Stimulated activated memory B cell treated with anti-CD40 and anti-IgM and Interleukin-4, amounts not matched to agents 10 μg/mL and 1 μg/mL and 100 μg/mL, for 72 hours (primary cell): ENCODE results near the gene GSTA1.
"Not testable (repeated sequence)": the region's sequence is repeated elsewhere in the genome, so short reads cannot be mapped to it uniquely, and the experiment has no call there.

Experiments used
- ATAC-seq: fragments of 150-1000 bp; cut with Tn5 transposase; 2 replicates; pipeline ENCODE4 v1.10.0; 2021
- H3K27ac Mint-ChIP-seq: one replicate; pipeline ENCODE4 v1.8.0; 2022; ENCODE audit warnings: mild to moderate bottlenecking, mixed read lengths
- H3K27me3 Mint-ChIP-seq: one replicate; pipeline ENCODE4 v1.8.0; 2022; ENCODE audit warnings: mixed read lengths
- H3K36me3 Mint-ChIP-seq: one replicate; pipeline ENCODE4 v1.8.0; 2022; ENCODE audit warnings: mixed read lengths
- H3K4me1 Mint-ChIP-seq: one replicate; pipeline ENCODE4 v1.8.0; 2022; ENCODE audit warnings: mixed read lengths
- H3K4me3 Mint-ChIP-seq: one replicate; pipeline ENCODE4 v1.8.0; 2022; ENCODE audit warnings: mild to moderate bottlenecking, moderate library complexity, mixed read lengths
- H3K9me3 Mint-ChIP-seq: one replicate; pipeline ENCODE4 v1.8.0; 2022; ENCODE audit warnings: mixed read lengths

GSTA1 gene

GRCh38 chr6:52821842-52822241 is 18.2 kb upstream of the GSTA1 start:
- Mint-ChIP-seq H3K4me1 (no peaks in the 10 kb centered on the region), H3K9me3 (peaks cover 13% of the 10 kb centered on the region)
- no peak for ATAC-seq

GRCh38 chr6:52820198-52820597 is 16.6 kb upstream of the GSTA1 start:
- no peak overlapping the region for H3K4me3 Mint-ChIP-seq
- H3K27me3 Mint-ChIP-seq: peaks cover 9% of the 10 kb centered on the region
- H3K36me3 Mint-ChIP-seq: no peaks in the 10 kb centered on the region
- H3K4me1 Mint-ChIP-seq: no peaks in the 10 kb centered on the region
- ATAC-seq: no peak
- H3K27ac Mint-ChIP-seq: no peak overlapping the region
- peaks cover 13% of the 10 kb centered on the region for H3K9me3 Mint-ChIP-seq

More at GRCh38 chr6:52821842-52822241, 18.2 kb upstream of the GSTA1 start:
- Mint-ChIP-seq H3K27me3 (peaks cover 19% of the 10 kb centered on the region), H3K4me3 (no peak overlapping the region), H3K27ac (no peak overlapping the region), H3K36me3 (no peaks in the 10 kb centered on the region)

GRCh38 chr6:52815167-52816092 is 11.8 kb upstream of the GSTA1 start:
- Mint-ChIP-seq H3K9me3 (peaks cover under 1% of the 10 kb centered on the region), H3K4me3 (no peak overlapping the region), H3K4me1 (no peaks in the 10 kb centered on the region), H3K27ac (no peak overlapping the region), H3K36me3 (no peaks in the 10 kb centered on the region), H3K27me3 (peaks cover 19% of the 10 kb centered on the region)
- no peak for ATAC-seq

- not testable (repeated sequence) for H3K27ac Mint-ChIP-seq, H3K4me3 Mint-ChIP-seq, H3K9me3 Mint-ChIP-seq, ATAC-seq, H3K4me1 Mint-ChIP-seq, H3K36me3 Mint-ChIP-seq
- peaks cover 19% of the 10 kb centered on the region for H3K27me3 Mint-ChIP-seq
These were observed 10.9 kb upstream of the GSTA1 start for GRCh38 chr6:52814545-52814944.

GRCh38 chr6:52809777-52810176 is 6.2 kb upstream of the GSTA1 start:
- not testable (repeated sequence) for H3K4me3 Mint-ChIP-seq, ATAC-seq, H3K9me3 Mint-ChIP-seq, H3K4me1 Mint-ChIP-seq, H3K36me3 Mint-ChIP-seq, H3K27ac Mint-ChIP-seq
- peaks cover 37% of the 10 kb centered on the region for H3K27me3 Mint-ChIP-seq

- Mint-ChIP-seq H3K36me3 (no peaks in the 10 kb centered on the region), H3K4me1 (no peaks in the 10 kb centered on the region), H3K27me3 (peaks cover 44% of the 10 kb centered on the region), H3K4me3 (no peak overlapping the region), H3K9me3 (no peaks in the 10 kb centered on the region), H3K27ac (no peak overlapping the region)
- ATAC-seq: no peak
These were observed 5.0 kb upstream of the GSTA1 start for GRCh38 chr6:52808660-52809059.

- Mint-ChIP-seq H3K4me1 (no peaks in the 10 kb centered on the region), H3K36me3 (no peaks in the 10 kb centered on the region), H3K27ac (no peak overlapping the region), H3K27me3 (peaks cover 47% of the 10 kb centered on the region), H3K9me3 (no peaks in the 10 kb centered on the region), H3K4me3 (no peak overlapping the region)
- no peak for ATAC-seq
These were observed 810 bp downstream of the GSTA1 start for GRCh38 chr6:52802806-52803205.

GRCh38 chr6:52801188-52801841 is 2.3 kb downstream of the GSTA1 start:
- Mint-ChIP-seq H3K36me3 (no peaks in the 10 kb centered on the region), H3K27ac (no peak overlapping the region), H3K4me1 (no peaks in the 10 kb centered on the region), H3K4me3 (no peak overlapping the region), H3K9me3 (no peaks in the 10 kb centered on the region), H3K27me3 (peaks cover 39% of the 10 kb centered on the region)
- no peak for ATAC-seq

GRCh38 chr6:52799272-52799671 is 4.3 kb downstream of the GSTA1 start:
- H3K4me3 Mint-ChIP-seq, ATAC-seq, H3K36me3 Mint-ChIP-seq, H3K27ac Mint-ChIP-seq, H3K9me3 Mint-ChIP-seq, H3K4me1 Mint-ChIP-seq: not testable (repeated sequence)
- peaks cover 33% of the 10 kb centered on the region for H3K27me3 Mint-ChIP-seq

GRCh38 chr6:52794366-52794765 is 9.2 kb downstream of the GSTA1 start:
- not testable (repeated sequence) for H3K9me3 Mint-ChIP-seq, H3K4me3 Mint-ChIP-seq, H3K27me3 Mint-ChIP-seq, H3K4me1 Mint-ChIP-seq, H3K27ac Mint-ChIP-seq, ATAC-seq, H3K36me3 Mint-ChIP-seq

GRCh38 chr6:52790861-52791260 is 12.8 kb downstream of the GSTA1 start:
- peaks cover 4% of the 10 kb centered on the region for H3K27me3 Mint-ChIP-seq
- H3K36me3 Mint-ChIP-seq: peaks cover 6% of the 10 kb centered on the region
- no peak overlapping the region for H3K27ac Mint-ChIP-seq
- no peak for ATAC-seq
- H3K4me1 Mint-ChIP-seq: no peaks in the 10 kb centered on the region
- H3K9me3 Mint-ChIP-seq: peaks cover 8% of the 10 kb centered on the region
- H3K4me3 Mint-ChIP-seq: no peak overlapping the region

- not testable (repeated sequence) for H3K27ac Mint-ChIP-seq, H3K27me3 Mint-ChIP-seq, H3K36me3 Mint-ChIP-seq, H3K9me3 Mint-ChIP-seq, H3K4me1 Mint-ChIP-seq, ATAC-seq, H3K4me3 Mint-ChIP-seq
These were observed 14.0 kb downstream of the GSTA1 start for GRCh38 chr6:52789658-52790057.

- Mint-ChIP-seq H3K27me3 (no peaks in the 10 kb centered on the region), H3K4me3 (no peak overlapping the region), H3K4me1 (no peaks in the 10 kb centered on the region), H3K27ac (no peak overlapping the region), H3K9me3 (peaks cover 12% of the 10 kb centered on the region), H3K36me3 (peaks cover 6% of the 10 kb centered on the region)
- ATAC-seq: no peak
These were observed 15.1 kb downstream of the GSTA1 start for GRCh38 chr6:52788478-52788877.

GRCh38 chr6:52787917-52788316 is 15.7 kb downstream of the GSTA1 start:
- no peak overlapping the region for H3K27ac Mint-ChIP-seq
- H3K4me3 Mint-ChIP-seq: no peak overlapping the region
- no peaks in the 10 kb centered on the region for H3K27me3 Mint-ChIP-seq
- no peak for ATAC-seq
- H3K36me3 Mint-ChIP-seq: peaks cover 6% of the 10 kb centered on the region
- H3K4me1 Mint-ChIP-seq: no peaks in the 10 kb centered on the region
- peaks cover 9% of the 10 kb centered on the region for H3K9me3 Mint-ChIP-seq

- no peak overlapping the region for H3K27ac Mint-ChIP-seq
- H3K4me3 Mint-ChIP-seq: no peak overlapping the region
- H3K27me3 Mint-ChIP-seq: no peaks in the 10 kb centered on the region
- peaks cover 4% of the 10 kb centered on the region for H3K9me3 Mint-ChIP-seq
- H3K36me3 Mint-ChIP-seq: no peaks in the 10 kb centered on the region
- no peaks in the 10 kb centered on the region for H3K4me1 Mint-ChIP-seq
- ATAC-seq: peak; percentile 32
These were observed 17.2 kb downstream of the GSTA1 start for GRCh38 chr6:52786249-52786956.
